GM12878 (cell line): Measurements from ENCODE around the gene EFHC1. TPM values are rescaled to one million over a fixed set of nuclear protein-coding genes. Genes with fewer than 3 reads are reported as not detected.

Experiments used
- ATAC-seq: fragments of 200-7000 bp; cut with Tn5 transposase; 3 replicates; pipeline ENCODE4 v1.9.1; 2020; ENCODE audit warnings: mild to moderate bottlenecking, moderate library complexity
- BruUV-seq: library from RNA; stranded (reverse); fragments of 400-500 nt; replicated peaks from 2 replicates; lab custom pipeline; 2021; lab: Mats Ljungman, UMichigan
- CTCF ChIA-PET: fragments of 300-600 bp; sonication (Branson Sonifier 250); formaldehyde crosslinking; extraction: SDS; loops from one replicate; lab custom pipeline; 2021; ENCODE audit warnings: inconsistent platforms; lab: Yijun Ruan, JAX
- POLR2A ChIA-PET: fragments of 350-600 bp; formaldehyde crosslinking; extraction: SDS; loops from one replicate; lab custom pipeline; 2021; ENCODE audit warnings: inconsistent platforms; lab: Charles Lee
- RAD21 ChIA-PET: fragments of 300-600 bp; sonication (Branson Sonifier 250); formaldehyde crosslinking; loops from one replicate; lab custom pipeline; 2023; ENCODE audit warnings: antibody characterized with exemption; ENCODE audit not compliant: unreplicated experiment; lab: Charles Lee
- SMC1A ChIA-PET: fragments of 300-600 bp; sonication (Branson Sonifier 250); formaldehyde crosslinking; loops from one replicate; lab custom pipeline; 2023; ENCODE audit not compliant: unreplicated experiment, uncharacterized antibody; lab: Charles Lee
- DNase-seq: peaks from one replicate; pipeline ENCODE4 v3.0.0-alpha.2; 2011; ENCODE audit warnings: low read depth, low spot score
- FAIRE-seq: peaks from 3 replicates; lab custom pipeline; 2011; peaks lifted over from hg19 to GRCh38; lab: Jason Lieb, UNC
- H2AFZ ChIP-seq: 2 replicates; pipeline ENCODE4 v1.6.0; 2011; ENCODE audit warnings: low read depth, low read length, control low read depth; ENCODE audit not compliant: control insufficient read depth
- H3K27ac ChIP-seq: 2 replicates; pipeline ENCODE4 v1.5.1; 2011; ENCODE audit warnings: control low read depth; ENCODE audit not compliant: control insufficient read depth, insufficient read depth
- H3K27me3 ChIP-seq, 2 experiments: replicated peaks in 1 of 2; 2 replicates each; pipeline versions ENCODE4 v1.6.0 to v1.6.1; 2011; ENCODE audit warnings: low read length in 1 of 2; ENCODE audit not compliant: control insufficient read depth in 2 of 2, insufficient read depth in 2 of 2
- H3K36me3 ChIP-seq, 2 experiments: 2 replicates each; pipeline ENCODE4 v1.5.1; 2011; ENCODE audit warnings: low read length in 1 of 2; ENCODE audit not compliant: control insufficient read depth in 2 of 2, insufficient read depth in 2 of 2
- H3K4me1 ChIP-seq: 2 replicates; pipeline ENCODE4 v1.6.1; 2011; ENCODE audit warnings: mild to moderate bottlenecking, low read length, moderate library complexity, mixed read lengths; ENCODE audit not compliant: control insufficient read depth, insufficient read depth
- H3K4me2 ChIP-seq: 2 replicates; pipeline ENCODE4 v1.6.0; 2011; ENCODE audit warnings: control low read depth; ENCODE audit not compliant: control insufficient read depth, insufficient read depth
- H3K4me3 ChIP-seq: fragments of 200-600 bp; sonication (generic); 2 replicates; pipeline ENCODE4 v1.5.1; 2016
- H3K79me2 ChIP-seq: 2 replicates; pipeline ENCODE4 v1.6.0; 2011; ENCODE audit warnings: low read length; ENCODE audit not compliant: control insufficient read depth, insufficient read depth
- H3K9ac ChIP-seq: 2 replicates; pipeline ENCODE4 v1.8.0; 2011; ENCODE audit warnings: low read length, control low read depth, mixed read lengths; ENCODE audit not compliant: control insufficient read depth, insufficient read depth
- H3K9me3 ChIP-seq: replicated peaks from 3 replicates; pipeline ENCODE4 v1.5.1; 2011; ENCODE audit warnings: mild to moderate bottlenecking, low read length; ENCODE audit not compliant: control insufficient read depth, insufficient read depth
- H4K20me1 ChIP-seq: 2 replicates; pipeline ENCODE4 v1.6.0; 2011; ENCODE audit not compliant: control insufficient read depth, insufficient read depth
- BACH1 ChIP-seq: fragments of 450-650 bp; IDR thresholded peaks from 2 replicates; pipeline ENCODE4 v1.6.1; 2017; ENCODE audit warnings: mild to moderate bottlenecking, borderline replicate concordance
- BCLAF1 ChIP-seq: fragments of 450-650 bp; IDR thresholded peaks from 2 replicates; pipeline ENCODE4 v1.6.1; 2017; ENCODE audit warnings: antibody characterized with exemption, mild to moderate bottlenecking, moderate library complexity
- MTA2 ChIP-seq: fragments of 450-650 bp; IDR thresholded peaks from 2 replicates; pipeline ENCODE4 v1.6.1; 2016; ENCODE audit warnings: low read depth, mild to moderate bottlenecking, moderate library complexity
- NFYA ChIP-seq: IDR thresholded peaks from 2 replicates; pipeline ENCODE4 v1.6.1; 2011; ENCODE audit warnings: low read depth, mild to moderate bottlenecking, low read length, improper control_type of control experiment, borderline replicate concordance
- NR2F1 ChIP-seq: fragments of 450-650 bp; conservative IDR thresholded peaks from 2 replicates; pipeline ENCODE4 v1.6.1; 2017; ENCODE audit warnings: mild to moderate bottlenecking
- PAX8 ChIP-seq: fragments of 450-650 bp; IDR thresholded peaks from 2 replicates; pipeline ENCODE4 v1.6.1; 2017; ENCODE audit warnings: mild to moderate bottlenecking, moderate library complexity
- PKNOX1 ChIP-seq: fragments of 450-650 bp; IDR thresholded peaks from 2 replicates; pipeline ENCODE4 v1.6.1; 2016; ENCODE audit warnings: mild to moderate bottlenecking
- RCOR1 ChIP-seq: conservative IDR thresholded peaks from 2 replicates; pipeline ENCODE4 v1.6.1; 2012; ENCODE audit warnings: low read depth, low read length, improper control_type of control experiment
- SREBF2 ChIP-seq: IDR thresholded peaks from 2 replicates; pipeline ENCODE4 v1.6.1; 2012; ENCODE audit warnings: mild to moderate bottlenecking, low read length
- TARDBP ChIP-seq: IDR thresholded peaks from 2 replicates; pipeline ENCODE4 v1.6.1; 2016; ENCODE audit warnings: borderline replicate concordance
- WGBS: methylation state at CpG from one replicate; pipeline ENCODE4 v1.1.6; 2016; ENCODE audit warnings: low lambda C conversion rate; ENCODE audit not compliant: insufficient replicate concordance, insufficient coverage; ENCODE audit errors: missing lambda C conversion rate; 5-methylcytosine and 5-hydroxymethylcytosine counted together
- in situ Hi-C: fragments of 300-500 bp; cut with MboI; formaldehyde crosslinking; loops from 9 replicates; pipeline ENCODE4 v1.14.3; 2018; ENCODE audit warnings: mixed read lengths
- intact Hi-C: fragments of 100-400 bp; cut with micrococcal nuclease; formaldehyde crosslinking; loops from one replicate; pipeline ENCODE4 v1.14.2; 2022; ENCODE audit not compliant: unreplicated experiment
- polyA plus RNA-seq, 11 experiments: library from polyadenylated mRNA; depleted of rRNA in 4 of 11; unstranded in 6 of 11; stranded (reverse) in 5 of 11; fragments of >200 nt; fragmentation: Nextera tagmentation in 4 of 11; fragmentation: Illumina TruSeq in 1 of 11; extraction: Ambion mirVana in 4 of 11; extraction: Trizol in 1 of 11; gene quantifications; 1 replicate in 1 of 11; 2 replicates in 10 of 11; pipeline versions ENCODE4 v1.2.1 to v1.2.3, GENCODE V29; 2011 to 2016; ENCODE audit warnings: inconsistent platforms in 2 of 11, missing spikeins in 2 of 11, low read depth in 1 of 11
- total RNA-seq, 4 experiments: library from RNA; depleted of rRNA in 3 of 4; stranded (reverse); fragments of >200 nt in 3 of 4; fragmentation: Illumina TruSeq in 1 of 4; extraction: Trizol in 1 of 4; gene quantifications; 2 replicates each; pipeline versions ENCODE4 v1.2.1 to v1.2.3, GENCODE V29; 2013 to 2021
- TF ChIP-seq, protein P1 (sequence below), 3 experiments: IDR thresholded peaks in 2 of 3; conservative IDR thresholded peaks in 1 of 3; 2 replicates each; pipeline ENCODE4 v1.5.1; 2011; ENCODE audit warnings: low read depth in 3 of 3, low read length in 3 of 3, mild to moderate bottlenecking in 3 of 3, control low read depth in 2 of 3, moderate library complexity in 2 of 3, inconsistent platforms in 1 of 3, mixed read lengths in 1 of 3; ENCODE audit not compliant: control insufficient read depth in 2 of 3, insufficient read depth in 1 of 3; ENCODE audit errors: extremely low read depth in 1 of 3

EFHC1 gene
- total and polyA plus RNA-seq, 10 of the 15 experiments (the other 5 are each of a cell fraction or from before 2014, with no cell fraction given) = 5.5 to 14.5 (median 8.8) TPM

GRCh38 chr6:52523378-52524142, 103.4 kb downstream of the EFHC1 start (continued):
- TF ChIP-seq, protein P1, sequence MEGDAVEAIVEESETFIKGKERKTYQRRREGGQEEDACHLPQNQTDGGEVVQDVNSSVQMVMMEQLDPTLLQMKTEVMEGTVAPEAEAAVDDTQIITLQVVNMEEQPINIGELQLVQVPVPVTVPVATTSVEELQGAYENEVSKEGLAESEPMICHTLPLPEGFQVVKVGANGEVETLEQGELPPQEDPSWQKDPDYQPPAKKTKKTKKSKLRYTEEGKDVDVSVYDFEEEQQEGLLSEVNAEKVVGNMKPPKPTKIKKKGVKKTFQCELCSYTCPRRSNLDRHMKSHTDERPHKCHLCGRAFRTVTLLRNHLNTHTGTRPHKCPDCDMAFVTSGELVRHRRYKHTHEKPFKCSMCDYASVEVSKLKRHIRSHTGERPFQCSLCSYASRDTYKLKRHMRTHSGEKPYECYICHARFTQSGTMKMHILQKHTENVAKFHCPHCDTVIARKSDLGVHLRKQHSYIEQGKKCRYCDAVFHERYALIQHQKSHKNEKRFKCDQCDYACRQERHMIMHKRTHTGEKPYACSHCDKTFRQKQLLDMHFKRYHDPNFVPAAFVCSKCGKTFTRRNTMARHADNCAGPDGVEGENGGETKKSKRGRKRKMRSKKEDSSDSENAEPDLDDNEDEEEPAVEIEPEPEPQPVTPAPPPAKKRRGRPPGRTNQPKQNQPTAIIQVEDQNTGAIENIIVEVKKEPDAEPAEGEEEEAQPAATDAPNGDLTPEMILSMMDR (IDR thresholded peaks at IDR 0.05 in 2 of 3, conservative IDR thresholded peaks at IDR 0.05 in 1 of 3; ENCODE audit: control insufficient read depth in 2 of 3, extremely low read depth in 1 of 3, insufficient read depth in 1 of 3, low read depth in 3 of 3, low read length in 3 of 3) = no peak
- TF ChIP-seq TARDBP (no peak), BCLAF1 (no peak), PKNOX1 (no peak)

DNA sequence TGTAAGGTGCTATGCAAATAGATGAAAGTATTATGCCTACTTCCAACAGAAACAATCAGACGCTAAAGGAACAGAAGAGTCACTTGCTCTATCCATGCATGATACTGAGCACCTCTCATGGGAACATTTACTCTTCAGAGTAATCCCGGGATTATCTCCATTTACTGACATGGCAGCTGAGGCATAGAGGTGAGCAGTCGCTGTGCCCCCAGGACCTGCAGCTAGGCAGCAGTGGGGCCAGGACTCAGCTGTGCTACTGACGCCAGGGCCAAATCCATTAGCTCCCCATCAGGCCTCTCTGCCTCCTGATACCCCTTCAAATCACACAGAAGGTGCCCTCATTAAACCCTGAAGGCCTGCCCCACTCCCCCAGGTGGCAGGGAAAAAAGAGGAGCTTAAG, 104.8 kb downstream of the EFHC1 start:
- in situ Hi-C loops (no loop called here), intact Hi-C loops (no loop called here)
- Histone ChIP-seq H3K27me3 (no peaks in the 10 kb centered on the region), H3K27ac (no peak overlapping the region), H3K4me2 (no peak overlapping the region), H4K20me1 (no peaks in the 10 kb centered on the region), H3K36me3 (no peaks in the 10 kb centered on the region), H3K9ac (no peak overlapping the region), H3K4me3 (no peak overlapping the region), H3K79me2 (no peaks in the 10 kb centered on the region), H3K4me1 (peaks cover 14% of the 10 kb centered on the region), H3K9me3 (no peaks in the 10 kb centered on the region), H2AFZ (no peak overlapping the region)
- CTCF ChIA-PET = no interaction called here
- SMC1A ChIA-PET = interaction anchor here (1.2 kb wide), 1 partner anchor 9 kb away, joined by 5 read pairs; no protein-coding TSS in a partner anchor
- FAIRE-seq (no peak), ATAC-seq (no peak), DNase-seq (no peak)
- RAD21 ChIA-PET = no interaction called here
- POLR2A ChIA-PET = no interaction called here
- WGBS = 59% methylated on average over 4 of the region's 4 CpGs
- BruUV-seq = no TSS peak
- TF ChIP-seq BCLAF1 (no peak), MTA2 (no peak), RCOR1 (no peak), PAX8 (no peak), NFYA (no peak), BACH1 (no peak), NR2F1 (no peak), SREBF2 (no peak)
